GM23248 (cell line): ENCODE measurements around the gene GNAI1. TPM values are rescaled to one million over a fixed set of nuclear protein-coding genes. Genes with fewer than 3 reads are reported as not detected.

Experiments
- DNase-seq: peaks from one replicate; pipeline ENCODE4 v3.0.0-alpha.2; 2015
- H2AFZ ChIP-seq: fragments of 200-600 bp; sonication (generic); 2 replicates; pipeline ENCODE4 v1.6.1; 2016; ENCODE audit warnings: antibody characterized with exemption
- H3F3A ChIP-seq: fragments of 200-600 bp; sonication (generic); 2 replicates; pipeline ENCODE4 v1.6.1; 2016; ENCODE audit warnings: mild to moderate bottlenecking, antibody characterized with exemption, mixed run types; ENCODE audit not compliant: insufficient read depth
- H3K27ac ChIP-seq: fragments of 200-600 bp; sonication (generic); 2 replicates; pipeline ENCODE4 v1.5.1; 2016; ENCODE audit warnings: mild to moderate bottlenecking
- H3K27me3 ChIP-seq: fragments of 200-600 bp; sonication (generic); replicated peaks from 2 replicates; pipeline ENCODE4 v1.6.1; 2016; ENCODE audit warnings: mild to moderate bottlenecking; ENCODE audit not compliant: insufficient read depth
- H3K36me3 ChIP-seq: fragments of 200-600 bp; sonication (generic); 2 replicates; pipeline ENCODE4 v1.6.1; 2016; ENCODE audit warnings: low read depth, mild to moderate bottlenecking
- H3K4me1 ChIP-seq: fragments of 200-600 bp; sonication (generic); 2 replicates; pipeline ENCODE4 v1.6.1; 2016; ENCODE audit warnings: mild to moderate bottlenecking; ENCODE audit not compliant: insufficient read depth
- H3K4me2 ChIP-seq: fragments of 200-600 bp; sonication (generic); one replicate; pipeline ENCODE4 v1.6.1; 2016; ENCODE audit warnings: mild to moderate bottlenecking; ENCODE audit not compliant: unreplicated experiment
- H3K4me3 ChIP-seq: fragments of 200-600 bp; sonication (generic); 2 replicates; pipeline ENCODE4 v1.5.1; 2016; ENCODE audit warnings: mild to moderate bottlenecking
- H3K79me2 ChIP-seq: fragments of 200-600 bp; sonication (generic); 2 replicates; pipeline ENCODE4 v1.6.1; 2016; ENCODE audit warnings: mild to moderate bottlenecking; ENCODE audit not compliant: insufficient read depth
- H3K9ac ChIP-seq: fragments of 200-600 bp; sonication (generic); 2 replicates; pipeline ENCODE4 v1.6.1; 2016; ENCODE audit warnings: mild to moderate bottlenecking
- H3K9me2 ChIP-seq: fragments of 200-600 bp; sonication (generic); 2 replicates; pipeline ENCODE4 v1.6.1; 2016; ENCODE audit warnings: mixed run types, mild to moderate bottlenecking, moderate library complexity; ENCODE audit not compliant: insufficient read depth
- H3K9me3 ChIP-seq: fragments of 200-600 bp; sonication (generic); one replicate; pipeline ENCODE4 v1.6.1; 2017; ENCODE audit warnings: low read depth
- H4K20me1 ChIP-seq: fragments of 200-600 bp; sonication (generic); 2 replicates; pipeline ENCODE4 v1.6.0; 2016; ENCODE audit not compliant: insufficient read depth
- EZH2 ChIP-seq: fragments of 200-600 bp; sonication (generic); IDR thresholded peaks from 2 replicates; pipeline ENCODE4 v1.6.1; 2018; ENCODE audit warnings: antibody characterized with exemption, mild to moderate bottlenecking; ENCODE audit not compliant: insufficient read depth, poor library complexity, severe bottlenecking
- EZH2phosphoT487 ChIP-seq: fragments of 200-600 bp; sonication (generic); IDR thresholded peaks from 2 replicates; pipeline ENCODE4 v1.6.1; 2018; ENCODE audit warnings: antibody characterized with exemption, moderate library complexity, mild to moderate bottlenecking, low read depth; ENCODE audit not compliant: insufficient read depth
- WGBS, 2 experiments: methylation state at CpG; one replicate each; pipeline ENCODE4 v1.1.6; 2015 to 2017; ENCODE audit warnings: low lambda C conversion rate in 2 of 2, low coverage in 1 of 2; ENCODE audit errors: missing lambda C conversion rate in 2 of 2; 5-methylcytosine and 5-hydroxymethylcytosine counted together
- in situ Hi-C: fragments of 300-500 bp; cut with MboI; formaldehyde crosslinking; loops from 2 replicates; pipeline ENCODE4 v1.15.0; 2020
- polyA plus RNA-seq: library from polyadenylated mRNA; unstranded; fragments of >200 nt; fragmentation: Nextera tagmentation; extraction: Ambion mirVana; gene quantifications from 2 replicates; pipeline ENCODE4 v1.2.1, GENCODE V29; 2016
- total RNA-seq: library from RNA; depleted of rRNA; stranded (reverse); fragments of >200 nt; shearing (Covaris generic); gene quantifications from 2 replicates; pipeline ENCODE4 v1.2.3, GENCODE V29; 2014

The GNAI1 gene
- total and polyA plus RNA-seq, 2 experiments from 2014 or later: 35.3 to 47.0 TPM

GRCh38 chr7:80226629-80227028 lies 92.0 kb downstream of the GNAI1 start:
- 72% methylated on average over 4 of the region's 4 CpGs for WGBS, 2 experiments
- no peak overlapping the region for H3K4me2 ChIP-seq
- H3K4me3 ChIP-seq: no peak overlapping the region
- in situ Hi-C loops: no loop called here
- 0 out of 2 replicates have a peak, but pooled peaks cover 4% of the 10 kb centered on the region for H3K36me3 ChIP-seq
- DNase-seq: no peak
- no peaks in the 10 kb centered on the region for H3K9me3 ChIP-seq
- no peak overlapping the region for H2AFZ ChIP-seq
- TF ChIP-seq EZH2phosphoT487: no peak
- TF ChIP-seq EZH2: no peak
- no peaks in the 10 kb centered on the region for H4K20me1 ChIP-seq
- no peaks in the 10 kb centered on the region for H3K27me3 ChIP-seq
- H3K4me1 ChIP-seq: peaks cover 32% of the 10 kb centered on the region
- no peak overlapping the region for H3K9ac ChIP-seq
- H3K79me2 ChIP-seq: no peaks in the 10 kb centered on the region
- peaks cover 20% of the 10 kb centered on the region for H3F3A ChIP-seq
- H3K9me2 ChIP-seq: no peaks in the 10 kb centered on the region
- H3K27ac ChIP-seq: no peak overlapping the region

DNA sequence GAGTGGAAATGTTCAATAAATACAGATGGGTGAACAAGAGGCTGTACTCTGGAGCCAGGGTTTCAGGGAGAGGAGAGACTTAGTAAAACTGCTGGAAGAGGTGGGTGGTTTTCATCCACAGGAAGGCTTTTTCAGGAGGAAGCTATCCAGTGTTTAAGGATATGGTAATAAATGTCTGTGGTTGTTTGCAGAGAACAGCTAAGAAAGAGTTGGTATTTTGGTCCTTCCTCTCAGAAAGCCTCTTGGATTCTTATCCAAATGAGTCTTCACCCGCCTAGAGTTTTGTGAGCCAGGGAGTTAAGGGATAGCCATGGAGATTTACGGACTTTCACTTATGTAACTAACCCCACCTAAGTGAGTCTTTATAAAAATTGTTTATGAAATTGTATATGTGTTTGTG lies 95.7 kb downstream of the GNAI1 start:
- no peak for TF ChIP-seq EZH2
- no peak for TF ChIP-seq EZH2phosphoT487
- no peaks in the 10 kb centered on the region for H3K9me3 ChIP-seq
- H3K27me3 ChIP-seq: no peaks in the 10 kb centered on the region
- no peaks in the 10 kb centered on the region for H3K36me3 ChIP-seq
- H3K4me1 ChIP-seq: peaks cover 25% of the 10 kb centered on the region
- in situ Hi-C loops: no loop called here
- H3F3A ChIP-seq: peaks cover 27% of the 10 kb centered on the region
- DNase-seq: peak; percentile 13
- H4K20me1 ChIP-seq: no peaks in the 10 kb centered on the region
- H3K4me3 ChIP-seq: no peak overlapping the region
- H3K27ac ChIP-seq: peak overlapping the region; percentile 21; the same call in 1 of the 2 replicates
- 0 out of 2 replicates have a peak overlapping the region, but pooled peaks have one; percentile 22 for H2AFZ ChIP-seq
- H3K4me2 ChIP-seq: peak overlapping the region; percentile 11
- no peaks in the 10 kb centered on the region for H3K9me2 ChIP-seq
- no peak overlapping the region for H3K9ac ChIP-seq
- H3K79me2 ChIP-seq: no peaks in the 10 kb centered on the region
- WGBS, 2 experiments: 81 to 93% methylated on average over 2 of the region's 2 CpGs

DNA sequence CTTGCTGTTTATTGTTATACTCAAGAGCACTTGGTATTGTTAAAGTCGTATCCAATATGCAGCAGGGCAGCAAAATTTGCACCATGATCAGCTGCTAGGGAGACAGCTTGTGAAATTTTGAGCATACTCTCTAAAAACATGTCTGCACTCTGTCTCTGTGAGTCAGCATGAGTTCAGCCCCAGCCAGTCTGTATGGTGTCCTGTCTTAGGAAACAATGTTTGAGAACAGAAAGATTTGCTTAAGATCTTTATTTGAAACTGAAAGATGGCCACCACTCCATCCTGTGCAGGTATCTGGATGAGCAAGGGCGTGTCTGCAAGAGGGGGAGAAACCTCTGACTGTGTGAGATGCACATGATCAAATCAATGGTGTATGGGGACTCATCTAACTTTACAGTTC lies 97.1 kb downstream of the GNAI1 start:
- H3K4me3 ChIP-seq: no peak overlapping the region
- H3K79me2 ChIP-seq: no peaks in the 10 kb centered on the region
- H2AFZ ChIP-seq: peak overlapping the region; percentile 44; the same call in 1 of the 2 replicates
- peak; percentile 79 for DNase-seq
- H3K9ac ChIP-seq: no peak overlapping the region
- H3K4me1 ChIP-seq: peaks cover 20% of the 10 kb centered on the region
- peak overlapping the region; percentile 19; the same call in 1 of the 2 replicates for H3K27ac ChIP-seq
- no peaks in the 10 kb centered on the region for H3K27me3 ChIP-seq
- WGBS, 2 experiments: 53 to 55% methylated on average over 2 of the region's 2 CpGs
- no peaks in the 10 kb centered on the region for H3K36me3 ChIP-seq
- TF ChIP-seq EZH2: no peak
- no peak overlapping the region for H3K4me2 ChIP-seq
- no peaks in the 10 kb centered on the region for H3K9me2 ChIP-seq
- H3K9me3 ChIP-seq: no peaks in the 10 kb centered on the region
- peaks cover 27% of the 10 kb centered on the region for H3F3A ChIP-seq
- in situ Hi-C loops: no loop called here
- no peaks in the 10 kb centered on the region for H4K20me1 ChIP-seq

DNA sequence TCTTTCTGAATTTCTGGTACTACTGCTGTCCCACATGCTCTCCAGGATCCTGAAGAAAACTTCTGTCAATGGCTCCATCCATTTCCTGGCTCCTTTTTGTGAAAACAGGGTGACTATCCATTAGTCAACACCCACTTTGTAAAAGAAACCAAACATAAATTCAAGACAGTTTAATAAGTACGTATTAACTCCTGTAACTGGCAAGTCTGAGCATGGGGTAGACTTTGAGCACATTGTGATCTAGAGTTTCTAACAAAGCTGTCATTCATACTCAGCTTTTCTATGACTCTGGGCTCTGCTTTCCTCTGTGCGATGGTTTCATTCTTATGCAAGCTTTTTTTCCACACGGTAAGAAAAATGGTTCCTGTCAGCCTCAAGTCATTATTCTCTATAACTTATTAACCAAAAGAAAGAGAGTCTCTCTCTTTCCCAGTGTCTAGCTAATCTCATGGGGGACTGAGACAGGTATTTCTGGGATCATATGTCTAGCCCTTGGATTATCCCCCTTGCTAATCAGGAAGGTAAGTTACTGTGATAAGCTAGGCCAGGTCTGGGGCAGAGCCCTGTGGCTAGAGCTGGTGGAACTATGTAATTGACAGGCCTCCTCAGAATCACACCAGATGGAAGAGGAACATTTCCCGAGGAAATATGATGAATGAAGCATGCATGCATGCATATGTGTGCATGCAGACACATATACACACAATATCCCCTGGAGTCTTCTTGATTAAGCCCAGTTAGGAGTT lies 98.5 kb downstream of the GNAI1 start:
- in situ Hi-C loops: no loop called here
- Histone ChIP-seq H3K9ac (no peak overlapping the region), H3K9me3 (no peaks in the 10 kb centered on the region), H3K9me2 (no peaks in the 10 kb centered on the region), H2AFZ (no peak overlapping the region), H3K27ac (no peak overlapping the region), H3K36me3 (no peaks in the 10 kb centered on the region), H3K4me3 (no peak overlapping the region), H3K79me2 (no peaks in the 10 kb centered on the region), H3F3A (peaks cover 27% of the 10 kb centered on the region), H3K4me2 (no peak overlapping the region), H4K20me1 (no peaks in the 10 kb centered on the region), H3K27me3 (no peaks in the 10 kb centered on the region), H3K4me1 (peaks cover 20% of the 10 kb centered on the region)
- DNase-seq: no peak
- 89% methylated on average over 4 of the region's 4 CpGs for WGBS, 2 experiments
- TF ChIP-seq EZH2phosphoT487: no peak
- no peak for TF ChIP-seq EZH2

DNA sequence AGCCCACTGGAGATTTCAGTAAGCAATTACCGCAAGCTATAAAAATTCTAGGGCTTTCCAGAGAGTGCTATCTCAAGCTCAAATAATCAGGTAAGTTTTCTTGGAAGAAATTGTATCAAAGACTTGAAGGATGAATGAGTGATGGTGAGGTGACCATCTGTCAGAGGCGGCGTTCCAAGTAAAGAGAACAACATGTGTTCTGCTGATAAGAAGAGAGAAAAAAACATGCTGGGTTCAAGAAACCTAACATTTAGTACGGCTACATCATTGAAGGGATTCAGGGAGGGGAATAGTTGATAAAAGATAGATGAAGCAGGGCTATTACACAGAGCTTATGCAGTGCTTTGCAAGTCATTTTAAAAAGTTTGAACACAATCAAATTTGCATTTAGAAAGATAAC lies 100.7 kb downstream of the GNAI1 start:
- TF ChIP-seq EZH2phosphoT487: no peak
- no peak for TF ChIP-seq EZH2
- Histone ChIP-seq H3K4me3 (no peak overlapping the region), H3K27ac (no peak overlapping the region), H3K36me3 (no peaks in the 10 kb centered on the region), H3K9me3 (no peaks in the 10 kb centered on the region), H2AFZ (no peak overlapping the region), H3K27me3 (no peaks in the 10 kb centered on the region), H3K9me2 (no peaks in the 10 kb centered on the region), H3F3A (peaks cover 19% of the 10 kb centered on the region), H3K4me1 (peaks cover 13% of the 10 kb centered on the region), H4K20me1 (no peaks in the 10 kb centered on the region), H3K79me2 (no peaks in the 10 kb centered on the region), H3K9ac (no peak overlapping the region), H3K4me2 (no peak overlapping the region)
- WGBS, 2 experiments: 97% methylated on average over 4 of the region's 4 CpGs
- no peak for DNase-seq
- in situ Hi-C loops: no loop called here
